Tibial nerve (tissue), 3 donors: ENCODE data around the gene KISS1.

Source experiments
- CTCF ChIP-seq, 5 experiments: fragments of 200-600 bp in 3 of 5; fragments of 450-650 bp in 2 of 5; sonication (generic) in 3 of 5; IDR thresholded peaks; one replicate each; pipeline ENCODE4 v1.5.1; 2016 to 2019; ENCODE audit warnings: antibody characterized with exemption in 5 of 5, mild to moderate bottlenecking in 3 of 5, moderate library complexity in 2 of 5
- POLR2A ChIP-seq, 2 donors: fragments of 450-650 bp; IDR thresholded peaks; one replicate each; pipeline ENCODE4 v1.6.1; 2017; ENCODE audit warnings: antibody characterized with exemption in 2 of 2, mild to moderate bottlenecking in 2 of 2, moderate library complexity in 2 of 2

- TF ChIP-seq CTCF (IDR thresholded peaks at IDR 0.05) (no peak), POLR2A (IDR thresholded peaks at IDR 0.05) (no peak)
Observed at GRCh38 chr1:204154568-204155255, 41.6 kb downstream of the KISS1 start.
